DMS114 treated with DMSO at 0.1 percent for 48 hours (cell line): Measurements from ENCODE around the gene TMEM170B.
"Not testable (repeated sequence)": the region's sequence is repeated elsewhere in the genome, so short reads cannot be mapped to it uniquely, and the experiment has no call there.

ENCODE experiments used
- DNase-seq: peaks from one replicate; lab custom pipeline; 2025; ENCODE audit not compliant: unreplicated experiment; lab: John Stamatoyannopoulos, UW

TMEM170B gene

GRCh38 chr6:11527274-11527870 lies 10.2 kb upstream of the TMEM170B start:
- no peak for DNase-seq

- DNase-seq = no peak
These were observed 8.6 kb upstream of the TMEM170B start for GRCh38 chr6:11528996-11529395.

- no peak for DNase-seq
These were observed 5.5 kb upstream of the TMEM170B start for GRCh38 chr6:11532097-11532496.

GRCh38 chr6:11534561-11534960 lies 3.0 kb upstream of the TMEM170B start:
- no peak for DNase-seq

DNA sequence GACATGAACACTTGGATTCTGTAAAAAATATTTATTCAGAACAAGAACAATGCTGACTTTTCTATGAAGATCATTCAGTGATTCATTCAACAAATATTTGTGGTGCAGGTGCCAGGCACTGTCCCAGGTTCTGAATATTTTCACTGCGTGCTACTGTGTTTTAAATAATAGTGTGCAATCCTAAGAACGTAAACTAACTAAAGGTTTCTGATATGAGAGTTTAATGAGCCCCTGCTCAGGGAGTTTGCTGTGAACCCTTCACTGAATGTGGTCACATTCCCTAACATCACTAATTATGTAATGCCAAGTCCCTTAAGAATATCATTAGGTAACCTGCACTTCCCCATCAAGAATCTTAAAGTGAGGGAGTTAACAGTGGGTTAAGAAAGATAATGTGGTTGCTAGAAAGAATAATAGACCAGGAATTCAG lies 1.7 kb upstream of the TMEM170B start:
- DNase-seq = no peak

GRCh38 chr6:11536795-11537194 lies 754 bp upstream of the TMEM170B start:
- no peak for DNase-seq

DNA sequence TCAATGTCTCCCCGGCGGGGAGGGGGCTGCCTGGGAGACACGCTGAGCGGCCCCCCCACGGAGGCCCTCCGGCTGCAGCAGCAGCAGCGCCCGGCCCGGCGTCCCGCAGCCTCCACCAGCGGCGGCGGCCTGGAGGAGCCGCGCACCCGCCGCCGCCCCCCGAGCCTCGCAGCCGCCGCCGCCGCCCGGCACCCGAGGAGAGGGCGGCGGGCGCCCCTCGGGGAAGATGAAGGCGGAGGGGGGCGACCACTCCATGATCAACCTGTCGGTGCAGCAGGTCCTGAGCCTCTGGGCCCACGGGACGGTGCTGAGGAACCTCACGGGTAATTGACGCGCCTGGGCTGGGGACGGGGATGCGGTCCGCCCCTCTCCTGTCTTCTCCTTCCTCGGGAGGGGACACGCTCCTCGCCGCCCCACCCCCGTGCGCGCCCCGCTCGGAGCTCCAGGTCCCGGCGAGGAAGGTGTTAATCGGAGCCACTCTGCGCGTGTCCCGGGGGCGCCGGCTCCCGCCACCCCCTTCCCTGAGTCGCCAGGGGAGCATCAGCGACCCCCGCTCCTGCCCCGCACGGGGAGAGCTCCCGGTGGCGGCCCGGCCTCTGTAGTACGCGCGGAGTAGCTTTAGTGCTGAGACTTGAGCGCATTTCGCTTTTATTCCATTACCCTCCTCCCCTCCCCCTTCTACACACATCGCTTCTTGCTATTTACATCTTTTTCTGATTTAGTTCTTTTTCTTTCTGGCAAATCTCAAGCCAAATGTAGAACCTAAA lies 686 bp downstream of the TMEM170B start:
- no peak for DNase-seq

GRCh38 chr6:11538819-11539468 lies 1.4 kb downstream of the TMEM170B start:
- DNase-seq = peak; percentile 42

GRCh38 chr6:11542863-11543262 lies 5.3 kb downstream of the TMEM170B start:
- DNase-seq = no peak

- DNase-seq = no peak
These were observed 6.5 kb downstream of the TMEM170B start for GRCh38 chr6:11543919-11544518.

GRCh38 chr6:11547846-11548245 lies 10.3 kb downstream of the TMEM170B start:
- DNase-seq = not testable (repeated sequence)

GRCh38 chr6:11548578-11548977 lies 11.0 kb downstream of the TMEM170B start:
- not testable (repeated sequence) for DNase-seq

DNA sequence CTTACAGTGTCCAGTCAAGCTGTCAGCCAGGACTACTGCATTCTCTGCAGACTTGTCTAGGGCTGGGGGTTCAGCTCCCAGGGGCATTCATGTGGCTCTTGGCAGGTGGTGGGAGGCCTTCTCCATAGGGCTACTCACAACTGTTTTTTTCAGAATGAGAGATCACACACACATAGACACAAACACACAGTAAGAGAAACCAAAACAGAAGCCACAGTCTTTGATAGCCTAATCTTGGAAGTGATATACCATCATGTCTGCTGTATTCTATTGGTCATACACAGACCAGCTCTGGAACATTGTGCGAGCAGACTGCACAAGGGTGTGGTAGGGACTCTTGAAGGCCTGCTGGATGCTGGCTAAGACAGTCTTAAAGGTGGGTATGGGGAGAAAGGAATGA lies 13.5 kb downstream of the TMEM170B start:
- DNase-seq = no peak

- DNase-seq = no peak
These were observed 14.9 kb downstream of the TMEM170B start for GRCh38 chr6:11552442-11552841.

GRCh38 chr6:11553824-11554223 lies 16.3 kb downstream of the TMEM170B start:
- no peak for DNase-seq

- DNase-seq = no peak
These were observed 18.8 kb downstream of the TMEM170B start for GRCh38 chr6:11556309-11556708.

GRCh38 chr6:11563793-11564192 lies 26.2 kb downstream of the TMEM170B start:
- DNase-seq = no peak

- DNase-seq = no peak
These were observed 29.1 kb downstream of the TMEM170B start for GRCh38 chr6:11566609-11567008.

DNA sequence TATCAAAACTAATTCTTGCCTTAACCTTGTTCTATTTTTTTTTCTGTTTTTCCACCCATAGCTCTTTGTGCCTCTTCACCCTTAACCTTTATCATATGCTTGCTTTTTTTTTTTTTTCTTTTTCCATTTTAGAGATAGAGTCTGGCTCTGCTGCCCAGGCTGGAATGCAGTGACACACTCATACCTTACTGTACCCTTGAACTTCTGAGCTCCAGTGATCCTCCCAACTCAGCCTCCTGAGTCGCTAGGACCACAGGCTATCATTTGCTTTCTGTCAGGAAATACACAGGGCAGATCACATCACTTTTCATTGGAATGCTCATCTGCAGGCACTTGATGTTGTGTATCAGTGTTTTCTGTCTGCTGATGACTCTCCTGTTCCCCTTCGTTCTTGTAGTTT lies 33.5 kb downstream of the TMEM170B start:
- DNase-seq = no peak

- peak; percentile 81 for DNase-seq
These were observed 38.0 kb downstream of the TMEM170B start for GRCh38 chr6:11575408-11576033.

DNA sequence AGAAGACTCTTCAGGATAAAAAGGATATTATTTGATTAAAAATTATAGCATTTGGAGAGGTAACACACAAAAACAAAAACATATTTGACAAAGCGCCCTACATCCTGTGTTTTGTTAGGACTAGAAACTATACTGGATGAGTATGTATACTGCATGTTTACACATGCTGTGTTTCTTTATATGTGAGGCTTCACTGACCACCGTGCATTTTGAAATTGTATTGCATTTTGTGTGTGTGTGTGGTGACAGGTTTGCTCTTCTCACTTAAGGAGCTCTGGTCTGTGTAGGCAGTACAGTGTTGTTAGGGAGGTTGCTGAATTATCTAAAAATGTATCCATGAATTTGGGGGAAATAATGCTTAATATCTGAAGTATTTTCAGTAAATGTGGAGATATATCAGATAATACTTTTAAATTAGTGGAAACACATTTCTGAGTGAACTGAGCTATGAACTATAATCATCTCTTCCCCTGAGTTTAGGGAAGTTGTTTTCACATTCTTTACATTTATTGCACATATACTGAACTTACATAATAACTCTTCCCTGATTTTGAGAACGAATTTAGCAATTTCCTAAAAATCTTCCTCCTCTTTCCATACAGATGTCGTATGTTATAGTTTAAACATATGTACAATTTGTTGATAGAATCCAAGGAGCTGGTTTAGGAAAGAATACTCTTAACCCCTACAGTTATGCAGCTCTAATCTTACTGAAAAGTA lies 43.3 kb downstream of the TMEM170B start:
- no peak for DNase-seq
